Brain microvascular endothelial cell (primary cell): ENCODE data around the gene HAGH.

ENCODE experiments used
- DNase-seq: peaks from one replicate; pipeline ENCODE4 v3.0.0-alpha.2; 2020
- H3K27ac ChIP-seq: fragments of 250-450 bp; sonication (Bioruptor Pico); 2 replicates; pipeline ENCODE4 v1.5.1; 2020; ENCODE audit warnings: mild to moderate bottlenecking, moderate library complexity
- H3K27me3 ChIP-seq: fragments of 250-450 bp; sonication (Bioruptor Pico); replicated peaks from 2 replicates; pipeline ENCODE4 v1.5.1; 2020; ENCODE audit warnings: mild to moderate bottlenecking
- H3K36me3 ChIP-seq: fragments of 250-450 bp; sonication (Bioruptor Pico); replicated peaks from 2 replicates; pipeline ENCODE4 v1.5.1; 2020; ENCODE audit warnings: mild to moderate bottlenecking
- H3K4me3 ChIP-seq: 2 replicates; pipeline ENCODE4 v1.5.1; 2011; ENCODE audit warnings: low read depth, mild to moderate bottlenecking, control low read depth, low read length, moderate library complexity
- in situ Hi-C: cut with HindIII; loops from 2 replicates; pipeline ENCODE4 v1.10.0; 2017; ENCODE audit warnings: low sequenced_read_pairs, low pct_ligation_motif_present
- TF ChIP-seq, protein P1 (sequence below): IDR thresholded peaks from 2 replicates; pipeline ENCODE4 v1.5.1; 2011; ENCODE audit warnings: low read depth, mild to moderate bottlenecking, moderate library complexity, low read length, control low read depth, inconsistent platforms; ENCODE audit errors: missing control alignments

Gene HAGH

DNA sequence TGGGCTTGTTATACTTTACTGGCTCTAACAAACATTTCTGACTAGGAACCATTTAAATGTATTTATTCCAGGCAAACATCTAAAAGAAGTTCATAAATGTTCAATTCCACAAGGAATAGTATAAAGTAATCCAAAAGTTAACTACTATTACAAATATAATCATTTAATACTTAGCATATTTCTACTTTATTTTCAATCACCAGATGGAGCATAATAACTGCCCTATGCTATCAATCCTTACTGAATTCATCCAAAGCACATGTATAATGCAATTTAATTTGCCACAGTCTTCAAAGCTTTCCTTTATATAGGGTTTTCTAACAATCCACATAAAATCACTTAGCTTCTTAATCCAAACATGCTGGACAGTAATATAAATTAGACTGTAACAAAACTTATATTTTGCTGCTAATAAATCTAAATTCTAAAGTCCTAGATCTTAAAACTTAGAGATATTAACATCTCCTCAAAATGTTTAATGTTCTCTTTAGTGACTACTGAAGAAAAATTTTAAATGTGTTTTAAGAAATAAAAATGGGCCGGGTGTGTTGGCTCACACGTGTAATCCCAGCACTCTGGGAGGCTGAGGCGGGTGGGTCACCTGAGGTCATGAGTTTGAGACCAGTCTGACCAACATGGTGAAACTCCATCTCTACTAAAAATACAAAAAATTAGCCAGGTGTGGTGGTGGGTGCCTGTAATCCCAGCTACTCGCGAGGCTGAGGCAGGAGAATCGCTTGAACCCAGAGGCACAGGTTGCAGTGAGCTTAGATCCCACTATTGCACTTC, 39.5 kb upstream of the HAGH start:
- Histone ChIP-seq H3K36me3 (no peaks in the 10 kb centered on the region), H3K27ac (no peak overlapping the region), H3K4me3 (no peak overlapping the region), H3K27me3 (no peaks in the 10 kb centered on the region)
- DNase-seq: no peak
- in situ Hi-C loops: no loop called here
- TF ChIP-seq, protein P1, sequence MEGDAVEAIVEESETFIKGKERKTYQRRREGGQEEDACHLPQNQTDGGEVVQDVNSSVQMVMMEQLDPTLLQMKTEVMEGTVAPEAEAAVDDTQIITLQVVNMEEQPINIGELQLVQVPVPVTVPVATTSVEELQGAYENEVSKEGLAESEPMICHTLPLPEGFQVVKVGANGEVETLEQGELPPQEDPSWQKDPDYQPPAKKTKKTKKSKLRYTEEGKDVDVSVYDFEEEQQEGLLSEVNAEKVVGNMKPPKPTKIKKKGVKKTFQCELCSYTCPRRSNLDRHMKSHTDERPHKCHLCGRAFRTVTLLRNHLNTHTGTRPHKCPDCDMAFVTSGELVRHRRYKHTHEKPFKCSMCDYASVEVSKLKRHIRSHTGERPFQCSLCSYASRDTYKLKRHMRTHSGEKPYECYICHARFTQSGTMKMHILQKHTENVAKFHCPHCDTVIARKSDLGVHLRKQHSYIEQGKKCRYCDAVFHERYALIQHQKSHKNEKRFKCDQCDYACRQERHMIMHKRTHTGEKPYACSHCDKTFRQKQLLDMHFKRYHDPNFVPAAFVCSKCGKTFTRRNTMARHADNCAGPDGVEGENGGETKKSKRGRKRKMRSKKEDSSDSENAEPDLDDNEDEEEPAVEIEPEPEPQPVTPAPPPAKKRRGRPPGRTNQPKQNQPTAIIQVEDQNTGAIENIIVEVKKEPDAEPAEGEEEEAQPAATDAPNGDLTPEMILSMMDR: no peak

DNA sequence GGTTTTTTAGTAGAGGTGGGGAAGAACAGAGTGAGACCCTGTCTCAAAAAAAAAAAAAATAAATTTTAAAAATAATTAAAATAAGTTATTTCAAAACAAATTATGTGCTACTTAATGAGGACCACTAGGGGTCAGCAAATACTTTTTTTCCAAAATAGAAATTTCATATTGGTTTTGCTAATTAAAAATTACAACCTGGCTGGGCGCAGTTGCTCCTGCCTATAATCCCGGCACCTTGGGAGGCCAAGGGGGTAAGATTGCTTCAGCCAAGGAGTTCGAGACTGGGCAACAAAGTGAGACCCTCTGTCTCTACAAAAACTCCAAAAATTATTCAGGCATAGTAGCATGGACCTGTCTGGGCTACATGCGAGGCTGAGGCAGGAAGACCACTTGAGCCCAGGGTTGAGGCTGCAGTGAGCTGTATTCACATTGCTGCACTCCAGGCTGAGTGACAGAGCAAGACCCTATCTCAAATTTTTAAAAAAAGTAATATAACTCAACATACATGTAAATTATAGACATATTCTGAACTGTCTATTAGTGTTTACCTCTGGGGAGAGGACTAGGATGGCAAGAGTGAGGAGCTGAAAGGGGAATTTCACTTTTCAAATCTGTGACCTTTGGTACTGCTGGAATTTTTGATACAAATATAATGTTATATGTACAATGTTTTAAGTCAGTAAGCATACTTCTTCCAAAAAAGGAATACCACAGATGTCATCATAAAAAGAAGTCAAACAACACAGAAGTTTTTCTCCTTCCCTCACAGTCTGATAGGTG, 37.2 kb upstream of the HAGH start:
- DNase-seq: no peak
- in situ Hi-C loops: no loop called here
- Histone ChIP-seq H3K36me3 (no peaks in the 10 kb centered on the region), H3K27me3 (peaks cover 4% of the 10 kb centered on the region), H3K4me3 (no peak overlapping the region), H3K27ac (no peak overlapping the region)
- TF ChIP-seq, protein P1: peak; percentile 56

DNA sequence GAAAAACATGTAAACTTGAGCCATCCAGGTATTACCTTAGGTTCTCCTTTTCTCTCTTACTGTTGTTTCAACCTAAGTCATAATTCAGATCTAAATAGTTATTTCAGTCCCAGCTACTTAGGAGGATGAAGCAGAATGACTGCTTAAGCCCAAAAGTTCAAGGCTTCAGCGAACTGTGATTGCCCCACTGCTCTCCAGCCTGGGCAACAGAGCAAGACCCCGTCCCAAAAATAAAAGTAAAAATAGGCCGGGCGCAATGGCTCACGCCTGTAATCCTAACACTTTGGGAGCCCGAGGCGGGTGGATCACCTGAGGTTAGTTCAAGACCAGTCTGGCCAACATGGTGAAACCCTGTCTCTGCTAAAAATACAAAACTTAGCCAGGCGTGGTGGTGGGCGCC, 35.8 kb upstream of the HAGH start:
- DNase-seq: no peak
- Histone ChIP-seq H3K27ac (no peak overlapping the region), H3K36me3 (no peaks in the 10 kb centered on the region), H3K4me3 (no peak overlapping the region), H3K27me3 (peaks cover 4% of the 10 kb centered on the region)
- TF ChIP-seq, protein P1: no peak
- in situ Hi-C loops: no loop called here

DNA sequence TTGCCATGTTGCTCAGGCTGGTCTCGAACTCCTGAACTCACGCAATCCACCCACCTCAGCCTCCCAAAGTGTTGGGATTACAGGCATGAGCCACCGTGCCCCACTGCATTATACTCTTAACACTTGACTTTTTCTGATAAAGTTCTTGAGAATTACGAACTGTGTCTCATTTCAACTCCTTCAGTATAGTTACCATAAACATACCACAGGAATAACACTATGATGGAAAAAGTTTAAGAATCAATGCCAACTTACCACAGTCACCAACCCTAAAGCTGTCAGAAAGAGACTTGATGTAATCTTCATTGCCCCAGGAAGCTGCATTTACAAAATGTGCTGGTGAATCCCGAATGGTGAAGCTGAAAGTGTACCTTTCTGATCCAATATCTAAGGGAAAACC, 35.1 kb upstream of the HAGH start:
- TF ChIP-seq, protein P1: no peak
- Histone ChIP-seq H3K27ac (no peak overlapping the region), H3K27me3 (peaks cover 7% of the 10 kb centered on the region), H3K4me3 (no peak overlapping the region), H3K36me3 (no peaks in the 10 kb centered on the region)
- in situ Hi-C loops: no loop called here
- no peak for DNase-seq

DNA sequence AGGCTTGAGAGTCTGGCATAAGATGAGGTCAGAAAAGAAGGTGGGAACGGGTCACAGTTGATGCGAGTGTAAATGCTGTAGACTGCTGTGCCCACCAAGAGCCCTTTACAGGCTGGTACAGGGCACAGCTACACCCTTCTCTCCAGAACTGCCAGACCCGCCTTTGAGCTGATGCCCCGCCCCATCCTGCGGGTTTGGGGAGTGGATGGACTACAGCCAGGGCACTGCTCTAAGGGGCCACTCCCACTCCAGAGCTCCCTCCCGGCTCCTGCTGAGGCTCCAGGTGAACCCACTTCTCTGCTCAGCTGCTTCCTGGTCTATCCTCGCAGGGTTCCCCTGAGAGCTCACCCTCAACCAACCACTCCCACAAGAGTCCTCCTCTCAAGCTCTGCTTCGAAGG, 33.0 kb upstream of the HAGH start:
- peaks cover 7% of the 10 kb centered on the region for H3K27me3 ChIP-seq
- no peak overlapping the region for H3K27ac ChIP-seq
- no peak for DNase-seq
- H3K36me3 ChIP-seq: no peaks in the 10 kb centered on the region
- TF ChIP-seq, protein P1: no peak
- no peak overlapping the region for H3K4me3 ChIP-seq
- in situ Hi-C loops: no loop called here
